Fibroblast of skin of left biceps (primary cell): ENCODE data around the gene MAVS.
"Not testable (repeated sequence)": the region's sequence is repeated elsewhere in the genome, so short reads cannot be mapped to it uniquely, and the experiment has no call there.

Experiments used
- DNase-seq, 2 experiments: peaks; one replicate each; pipeline ENCODE4 v3.0.0-alpha.2; 2013; ENCODE audit warnings: low read depth in 2 of 2

Gene MAVS

GRCh38 chr20:3885715-3886114 lies 39.1 kb downstream of the MAVS start:
- DNase-seq: no peak

GRCh38 chr20:3887876-3888620 lies 41.4 kb downstream of the MAVS start:
- DNase-seq: peak in 1 of 2 experiments; percentile 5

- DNase-seq: peak; percentile 98 to 99
Observed at GRCh38 chr20:3888622-3889488, 42.2 kb downstream of the MAVS start, which contains the start of gene PANK2. PANK2 (plus strand) TSS chr20:3889387.

- no peak for DNase-seq
Observed at GRCh38 chr20:3889489-3890397, 43.1 kb downstream of the MAVS start.

- peak in 1 of 2 experiments; percentile 4 for DNase-seq
Observed at GRCh38 chr20:3890398-3890751, 43.7 kb downstream of the MAVS start.

- DNase-seq: no peak
Observed at GRCh38 chr20:3890999-3891929, 44.6 kb downstream of the MAVS start.

- DNase-seq: no peak
Observed at GRCh38 chr20:3894796-3895195, 48.2 kb downstream of the MAVS start.

- peak in 1 of 2 experiments; percentile 12 for DNase-seq
Observed at GRCh38 chr20:3896302-3896701, 49.7 kb downstream of the MAVS start.

- DNase-seq: no peak
Observed at GRCh38 chr20:3896853-3897583, 50.4 kb downstream of the MAVS start.

- not testable (repeated sequence) for DNase-seq
Observed at GRCh38 chr20:3898181-3898580, 51.5 kb downstream of the MAVS start.

- DNase-seq: no peak
Observed at GRCh38 chr20:3898639-3899038, 52.0 kb downstream of the MAVS start.

GRCh38 chr20:3900187-3900604 lies 53.6 kb downstream of the MAVS start:
- DNase-seq: no peak

- DNase-seq: no peak
Observed at GRCh38 chr20:3901028-3901705, 54.5 kb downstream of the MAVS start.

GRCh38 chr20:3901706-3902440 lies 55.2 kb downstream of the MAVS start:
- no peak for DNase-seq

- no peak for DNase-seq
Observed at GRCh38 chr20:3902446-3902845, 55.8 kb downstream of the MAVS start.

- no peak for DNase-seq
Observed at GRCh38 chr20:3904224-3904623, 57.6 kb downstream of the MAVS start.

GRCh38 chr20:3904857-3905256 lies 58.2 kb downstream of the MAVS start:
- DNase-seq: no peak
